HepG2 (cell line): ENCODE data around the gene MGMT. TPM values are rescaled to one million over a fixed set of nuclear protein-coding genes. Genes with fewer than 3 reads are reported as not detected.

Experiments used
- AKNA ChIP-seq: sonication (generic); formaldehyde crosslinking; IDR thresholded peaks from 2 replicates; pipeline ENCODE4 v1.4.0; 2020; ENCODE audit warnings: missing genetic modification reagents, borderline replicate concordance
- ATF7-NPFF ChIP-seq: sonication (generic); formaldehyde crosslinking; IDR thresholded peaks from 2 replicates; pipeline ENCODE4 v1.8.1; 2023; ENCODE audit warnings: mild to moderate bottlenecking, low read depth, missing genetic modification reagents, moderate library complexity
- FOXK2 ChIP-seq: fragments of 450-650 bp; IDR thresholded peaks from 2 replicates; pipeline ENCODE4 v1.6.1; 2016
- GABPB1 ChIP-seq: IDR thresholded peaks from 2 replicates; pipeline ENCODE4 v1.6.1; 2016; ENCODE audit warnings: mild to moderate bottlenecking, missing genetic modification reagents, moderate library complexity, missing compliant biosample characterization
- GZF1 ChIP-seq: sonication (generic); formaldehyde crosslinking; IDR thresholded peaks from 2 replicates; pipeline ENCODE4 v1.5.1; 2020; ENCODE audit warnings: mild to moderate bottlenecking, missing genetic modification reagents
- HOXA3 ChIP-seq: sonication (generic); formaldehyde crosslinking; IDR thresholded peaks from 2 replicates; pipeline ENCODE4 v1.5.0; 2020; ENCODE audit warnings: missing genetic modification reagents
- IRF1 ChIP-seq: sonication (generic); formaldehyde crosslinking; IDR thresholded peaks from 2 replicates; pipeline ENCODE4 v1.4.0; 2020; ENCODE audit warnings: low read depth, mild to moderate bottlenecking, missing genetic modification reagents
- MTA3 ChIP-seq: sonication (generic); formaldehyde crosslinking; IDR thresholded peaks from 2 replicates; pipeline ENCODE4 v1.4.0; 2020; ENCODE audit warnings: missing genetic modification reagents
- RXRA ChIP-seq: sonication (generic); formaldehyde crosslinking; IDR thresholded peaks from 2 replicates; pipeline ENCODE4 v1.5.1; 2020; ENCODE audit warnings: missing genetic modification reagents
- SRF ChIP-seq: IDR thresholded peaks from 2 replicates; pipeline ENCODE4 v1.6.1; 2011; ENCODE audit warnings: mild to moderate bottlenecking, low read depth, low read length, moderate library complexity
- TAF1 ChIP-seq: sonication (generic); formaldehyde crosslinking; IDR thresholded peaks from 2 replicates; pipeline ENCODE4 v1.4.0; 2020; ENCODE audit warnings: missing genetic modification reagents
- TRIM22 ChIP-seq: fragments of 450-650 bp; IDR thresholded peaks from 2 replicates; pipeline ENCODE4 v1.6.1; 2017
- ZNF260 ChIP-seq: sonication (generic); formaldehyde crosslinking; IDR thresholded peaks from 2 replicates; pipeline ENCODE4 v1.4.0; 2020; ENCODE audit warnings: missing genetic modification reagents, low read depth, mild to moderate bottlenecking, borderline replicate concordance
- ZNF503 ChIP-seq: sonication (generic); formaldehyde crosslinking; IDR thresholded peaks from 2 replicates; pipeline ENCODE4 v1.4.0; 2020; ENCODE audit warnings: missing genetic modification reagents
- ZNF570 ChIP-seq: sonication (generic); formaldehyde crosslinking; IDR thresholded peaks from 2 replicates; pipeline ENCODE4 v1.4.0; 2020; ENCODE audit warnings: mild to moderate bottlenecking, missing genetic modification reagents, borderline replicate concordance
- ZNF687 ChIP-seq: sonication (generic); formaldehyde crosslinking; IDR thresholded peaks from 2 replicates; pipeline ENCODE4 v1.5.1; 2020; ENCODE audit warnings: mild to moderate bottlenecking, missing genetic modification reagents, moderate library complexity
- polyA plus RNA-seq, 8 experiments: library from polyadenylated mRNA; depleted of rRNA in 3 of 8; stranded (reverse) in 7 of 8; unstranded in 1 of 8; fragments of >200 nt; fragmentation: Illumina TruSeq in 4 of 8; extraction: Trizol in 4 of 8; gene quantifications; 2 replicates each; pipeline versions ENCODE4 v1.2.1 to v1.2.3, GENCODE V29; 2011 to 2016; ENCODE audit warnings: low read depth in 4 of 8, missing spikeins in 1 of 8, mixed read lengths in 1 of 8; ENCODE audit not compliant: insufficient read depth in 1 of 8
- total RNA-seq, 5 experiments: library from RNA; depleted of rRNA; stranded (reverse); fragments of >200 nt; fragmentation: Illumina TruSeq; extraction: Trizol; gene quantifications; 2 replicates each; pipeline ENCODE4 v1.2.3, GENCODE V29; 2016; ENCODE audit warnings: low read depth in 1 of 5

Gene MGMT
- total and polyA plus RNA-seq, 2 of the 13 experiments (the other 11 are each of a cell fraction or from before 2014, with no cell fraction given), result 12.0 to 19.5 TPM

GRCh38 chr10:129466703-129467358 is at the start of gene MGMT (continued):
- TF ChIP-seq AKNA (CRISPR knock-in tag) (no peak), ATF7-NPFF (CRISPR knock-in tag) (0 out of 2 replicates have a peak, but pooled peaks have one; percentile 29), TRIM22 (no peak), GZF1 (CRISPR knock-in tag) (no peak), MTA3 (CRISPR knock-in tag) (no peak), RXRA (CRISPR knock-in tag) (no peak; the same call in 1 of the 2 replicates), ZNF687 (CRISPR knock-in tag) (peak; percentile 82), HOXA3 (CRISPR knock-in tag) (peak; percentile 31; the same call in 1 of the 2 replicates), ZNF570 (CRISPR knock-in tag) (no peak), ZNF503 (CRISPR knock-in tag) (no peak), FOXK2 (no peak), GABPB1 (peak; percentile 70), SRF (no peak), ZNF260 (CRISPR knock-in tag) (no peak), TAF1 (peak; percentile 53; the same call in 1 of the 2 replicates), IRF1 (CRISPR knock-in tag) (no peak)
